ENCODE data around the gene FGF22. TPM values are rescaled to one million over a fixed set of nuclear protein-coding genes. Genes with fewer than 3 reads are reported as not detected.

Gene FGF22
- total RNA-seq = 0.15 TPM in 1 of 2 replicates, not detected in the other

GRCh38 chr19:639253-640160 is at the start of gene FGF22:
Gene FGF22, plus strand, starts transcription at chr19:639879. Its CDS starts 47 bp downstream, at chr19:639926.

GRCh38 chr19:633068-633785 is 6.5 kb upstream of the FGF22 start, which contains the start of gene POLRMT:
Gene POLRMT, minus strand, starts transcription at chr19:633537. Its CDS starts 25 bp downstream, at chr19:633512.

GRCh38 chr19:662962-663681 is 23.4 kb downstream of the FGF22 start, which contains the start of gene RNF126:
Gene RNF126, minus strand, starts transcription at chr19:663214. Its CDS starts 93 bp downstream, at chr19:663121.

GRCh38 chr19:676339-677105 is 36.8 kb downstream of the FGF22 start, which contains the start of gene FSTL3:
Gene FSTL3, plus strand, starts transcription at chr19:676392. Its CDS starts 32 bp downstream, at chr19:676424.

Other genes starting within 250 kb of the FGF22 start
- gene C2CD4C, start 230.7 kb upstream of the FGF22 start, total RNA-seq = 0.29 and 0.33 TPM in 2 replicates
- gene SHC2, start 178.8 kb upstream of the FGF22 start, total RNA-seq = 1.0 and 10.3 TPM in 2 replicates
- 0.15 TPM in 1 of 2 replicates, not detected in the other for gene MADCAM1, start 143.4 kb upstream of the FGF22 start, total RNA-seq
- gene TPGS1, start 132.4 kb upstream of the FGF22 start, total RNA-seq = 61.4 and 69.1 TPM in 2 replicates
- 49.2 and 67.0 TPM in 2 replicates for gene CDC34, start 108.1 kb upstream of the FGF22 start, total RNA-seq
- gene GZMM, start 95.8 kb upstream of the FGF22 start, total RNA-seq = 0.17 TPM in 1 of 2 replicates, not detected in the other
- gene BSG, start 67.3 kb upstream of the FGF22 start, total RNA-seq = 327 and 538 TPM in 2 replicates
- gene HCN2, start 50.0 kb upstream of the FGF22 start, total RNA-seq = 0.73 and 1.7 TPM in 2 replicates
- gene POLRMT, start 6.3 kb upstream of the FGF22 start, total RNA-seq = 20.7 and 29.3 TPM in 2 replicates
- 21.5 and 24.1 TPM in 2 replicates for gene RNF126, start 23.3 kb downstream of the FGF22 start, total RNA-seq
- 15.9 and 77.4 TPM in 2 replicates for gene FSTL3, start 36.5 kb downstream of the FGF22 start, total RNA-seq
- gene PRSS57, start 55.6 kb downstream of the FGF22 start, total RNA-seq = 0.17 TPM in 1 of 2 replicates, not detected in the other
- gene PALM, start 69.1 kb downstream of the FGF22 start, total RNA-seq = 3.9 and 41.4 TPM in 2 replicates
- under 0.01 and 0.17 TPM in 2 replicates for gene MISP, start 111.2 kb downstream of the FGF22 start, total RNA-seq
- gene PTBP1, start 157.6 kb downstream of the FGF22 start, total RNA-seq = 72.0 and 99.4 TPM in 2 replicates
- 0.15 and 2.5 TPM in 2 replicates for gene PLPPR3, start 182.1 kb downstream of the FGF22 start, total RNA-seq
- gene AZU1, start 188.0 kb downstream of the FGF22 start, total RNA-seq = under 0.01 TPM in 1 of 2 replicates, not detected in the other
- gene PRTN3, start 201.1 kb downstream of the FGF22 start, total RNA-seq = not detected in 2 replicates
- 0.66 TPM in 1 of 2 replicates, not detected in the other for gene ELANE, start 212.4 kb downstream of the FGF22 start, total RNA-seq
- 38.5 and 194 TPM in 2 replicates for gene CFD, start 219.8 kb downstream of the FGF22 start, total RNA-seq

Measured in smooth muscle cell of trachea (primary cell).